IPS-18a (cell line): ENCODE results near the gene GLMP.
"Not testable (repeated sequence)": the region's sequence is repeated elsewhere in the genome, so short reads cannot be mapped to it uniquely, and the experiment has no call there.

Source experiments
- H3K27ac ChIP-seq: one replicate; pipeline ENCODE4 v1.5.1; 2013; ENCODE audit warnings: low read length
- H3K27me3 ChIP-seq: one replicate; pipeline ENCODE4 v1.6.1; 2013; ENCODE audit warnings: mild to moderate bottlenecking, low read length; ENCODE audit not compliant: control insufficient read depth, insufficient read depth
- H3K36me3 ChIP-seq: one replicate; pipeline ENCODE4 v1.6.1; 2013; ENCODE audit warnings: low read depth, low read length; ENCODE audit not compliant: control insufficient read depth
- H3K4me1 ChIP-seq: one replicate; pipeline ENCODE4 v1.6.1; 2013; ENCODE audit warnings: low read depth, low read length; ENCODE audit not compliant: control insufficient read depth
- H3K4me3 ChIP-seq: one replicate; pipeline ENCODE4 v1.5.1; 2013; ENCODE audit warnings: low read length
- H3K9ac ChIP-seq: one replicate; pipeline ENCODE4 v1.6.1; 2013; ENCODE audit warnings: mild to moderate bottlenecking, low read length, moderate library complexity
- H3K9me3 ChIP-seq: one replicate; pipeline ENCODE4 v1.6.1; 2013; ENCODE audit warnings: low read depth, low read length; ENCODE audit not compliant: control insufficient read depth

GLMP gene

GRCh38 chr1:156295391-156295947 is at the start of gene GLMP:
Gene GLMP, minus strand, starts transcription at chr1:156295679. Its CDS starts 34 bp downstream, at chr1:156295645.
- Histone ChIP-seq H3K9ac (peak within 1 kb of the TSS; percentile 46), H3K36me3 (no peaks in the 10 kb centered on the region), H3K9me3 (no peaks in the 10 kb centered on the region), H3K27me3 (no peaks in the 10 kb centered on the region), H3K4me3 (peak within 1 kb of the TSS; percentile 65), H3K27ac (peak within 1 kb of the TSS; percentile 15), H3K4me1 (no peaks in the 10 kb centered on the region)

- Histone ChIP-seq H3K27ac (no peak overlapping the region), H3K36me3 (no peaks in the 10 kb centered on the region), H3K4me3 (no peak overlapping the region), H3K27me3 (no peaks in the 10 kb centered on the region), H3K4me1 (no peaks in the 10 kb centered on the region), H3K9ac (no peak overlapping the region), H3K9me3 (no peaks in the 10 kb centered on the region)
Measured at GRCh38 chr1:156344409-156344808, 48.9 kb upstream of the GLMP start.

GRCh38 chr1:156342166-156342955 is 46.9 kb upstream of the GLMP start:
- Histone ChIP-seq H3K9ac (no peak overlapping the region), H3K4me3 (no peak overlapping the region), H3K27ac (no peak overlapping the region), H3K27me3 (no peaks in the 10 kb centered on the region), H3K36me3 (no peaks in the 10 kb centered on the region), H3K9me3 (no peaks in the 10 kb centered on the region), H3K4me1 (no peaks in the 10 kb centered on the region)

- H3K9me3 ChIP-seq: no peaks in the 10 kb centered on the region
- H3K36me3 ChIP-seq: peaks cover 23% of the 10 kb centered on the region
- peak within 1 kb of the TSS; percentile 89 for H3K27ac ChIP-seq
- peak within 1 kb of the TSS; percentile 93 for H3K9ac ChIP-seq
- no peaks in the 10 kb centered on the region for H3K27me3 ChIP-seq
- H3K4me1 ChIP-seq: no peaks in the 10 kb centered on the region
- H3K4me3 ChIP-seq: peak within 1 kb of the TSS; percentile 99
Measured at GRCh38 chr1:156338180-156338976, 42.9 kb upstream of the GLMP start, which contains the start of the genes CCT3 and TSACC. Gene CCT3, minus strand, starts transcription at chr1:156338292. Its CDS starts 108 bp downstream, at chr1:156338184. Gene TSACC, plus strand, starts transcription at chr1:156338526. Its CDS starts 1,232 bp downstream, at chr1:156339758.

- H3K4me3 ChIP-seq: peak overlapping the region; percentile 99
- H3K9me3 ChIP-seq: no peaks in the 10 kb centered on the region
- no peaks in the 10 kb centered on the region for H3K27me3 ChIP-seq
- peak overlapping the region; percentile 93 for H3K9ac ChIP-seq
- H3K27ac ChIP-seq: peak overlapping the region; percentile 80
- H3K36me3 ChIP-seq: peaks cover 27% of the 10 kb centered on the region
- no peaks in the 10 kb centered on the region for H3K4me1 ChIP-seq
Measured at GRCh38 chr1:156337888-156338179, 42.4 kb upstream of the GLMP start.

- peak overlapping the region; percentile 80 for H3K27ac ChIP-seq
- H3K4me1 ChIP-seq: no peaks in the 10 kb centered on the region
- peak overlapping the region; percentile 99 for H3K4me3 ChIP-seq
- no peaks in the 10 kb centered on the region for H3K27me3 ChIP-seq
- H3K9me3 ChIP-seq: no peaks in the 10 kb centered on the region
- peak overlapping the region; percentile 93 for H3K9ac ChIP-seq
- peaks cover 32% of the 10 kb centered on the region for H3K36me3 ChIP-seq
Measured at GRCh38 chr1:156337052-156337887, 41.8 kb upstream of the GLMP start.

- no peaks in the 10 kb centered on the region for H3K4me1 ChIP-seq
- H3K27ac ChIP-seq: no peak overlapping the region
- peak overlapping the region; percentile 99 for H3K4me3 ChIP-seq
- H3K27me3 ChIP-seq: no peaks in the 10 kb centered on the region
- no peak overlapping the region for H3K9ac ChIP-seq
- peaks cover 37% of the 10 kb centered on the region for H3K36me3 ChIP-seq
- no peaks in the 10 kb centered on the region for H3K9me3 ChIP-seq
Measured at GRCh38 chr1:156336242-156336641, 40.8 kb upstream of the GLMP start.

- H3K4me1 ChIP-seq, H3K27me3 ChIP-seq, H3K9ac ChIP-seq, H3K4me3 ChIP-seq, H3K9me3 ChIP-seq, H3K27ac ChIP-seq: not testable (repeated sequence)
- peaks cover 67% of the 10 kb centered on the region for H3K36me3 ChIP-seq
Measured at GRCh38 chr1:156323179-156323578, 27.7 kb upstream of the GLMP start.

GRCh38 chr1:156320560-156320959 is 25.1 kb upstream of the GLMP start:
- Histone ChIP-seq H3K4me3 (no peak overlapping the region), H3K27ac (no peak overlapping the region), H3K9me3 (no peaks in the 10 kb centered on the region), H3K36me3 (peaks cover 86% of the 10 kb centered on the region), H3K9ac (no peak overlapping the region), H3K4me1 (no peaks in the 10 kb centered on the region), H3K27me3 (no peaks in the 10 kb centered on the region)

- Histone ChIP-seq H3K9me3 (no peaks in the 10 kb centered on the region), H3K9ac (no peak overlapping the region), H3K27me3 (no peaks in the 10 kb centered on the region), H3K27ac (no peak overlapping the region), H3K4me1 (no peaks in the 10 kb centered on the region), H3K36me3 (peaks cover 86% of the 10 kb centered on the region), H3K4me3 (no peak overlapping the region)
Measured at GRCh38 chr1:156319664-156320063, 24.2 kb upstream of the GLMP start.

- Histone ChIP-seq H3K4me3 (no peak overlapping the region), H3K9ac (no peak overlapping the region), H3K36me3 (peaks cover 91% of the 10 kb centered on the region), H3K27me3 (no peaks in the 10 kb centered on the region), H3K4me1 (no peaks in the 10 kb centered on the region), H3K9me3 (no peaks in the 10 kb centered on the region), H3K27ac (no peak overlapping the region)
Measured at GRCh38 chr1:156316909-156317308, 21.4 kb upstream of the GLMP start.
